HepG2 (cell line): ENCODE data around the gene PNPLA3. TPM values are rescaled to one million over a fixed set of nuclear protein-coding genes. Genes with fewer than 3 reads are reported as not detected.

Experiments used
- ATAC-seq: fragments of 200-7000 bp; cut with Tn5 transposase; 3 replicates; pipeline ENCODE4 v1.9.1; 2020; ENCODE audit warnings: mild to moderate bottlenecking, moderate library complexity
- BruUV-seq: library from RNA; stranded (reverse); fragments of 400-500 nt; replicated peaks from 2 replicates; lab custom pipeline; 2021; lab: Mats Ljungman, UMichigan
- CTCF ChIA-PET: fragments of 300-600 bp; formaldehyde crosslinking; extraction: SDS; loops from one replicate; lab custom pipeline; 2021; ENCODE audit warnings: low total read pairs, inconsistent platforms, low intra/inter-chr PET ratio; lab: Yijun Ruan, JAX
- POLR2A ChIA-PET: fragments of 350-600 bp; sonication (Branson Sonifier 250); formaldehyde crosslinking; loops from one replicate; lab custom pipeline; 2020; ENCODE audit warnings: antibody characterized with exemption, inconsistent platforms; lab: Yijun Ruan, JAX
- DNase-seq: peaks from one replicate; pipeline ENCODE4 v3.0.0-alpha.2; 2015; ENCODE audit warnings: low spot score
- FAIRE-seq: peaks from 3 replicates; lab custom pipeline; 2011; peaks lifted over from hg19 to GRCh38; lab: Jason Lieb, UNC
- H2AFZ ChIP-seq: one replicate; pipeline ENCODE4 v1.6.1; 2011; ENCODE audit warnings: low read length, inconsistent platforms
- H3K27ac ChIP-seq: fragments of 300-600 bp; 3 replicates; pipeline ENCODE4 v1.8.0; 2011; ENCODE audit warnings: mixed run types, mild to moderate bottlenecking, mixed read lengths, low read length, inconsistent platforms; ENCODE audit not compliant: insufficient read depth; ENCODE audit errors: extremely low read length
- H3K27me3 ChIP-seq, 2 experiments: fragments of 200-600 bp in 1 of 2; 2 replicates in 1 of 2; 3 replicates in 1 of 2; pipeline versions ENCODE4 v1.6.0 to v1.8.0; 2011; ENCODE audit warnings: low read length in 2 of 2, mild to moderate bottlenecking in 2 of 2, moderate library complexity in 2 of 2, inconsistent platforms in 1 of 2; ENCODE audit not compliant: insufficient read depth in 2 of 2, control insufficient read depth in 1 of 2
- H3K36me3 ChIP-seq, 2 experiments: fragments of 200-600 bp in 1 of 2; replicated peaks in 1 of 2; 2 replicates in 1 of 2; 3 replicates in 1 of 2; pipeline versions ENCODE4 v1.5.1 to v1.8.0; 2011; ENCODE audit warnings: low read length in 2 of 2, inconsistent platforms in 1 of 2; ENCODE audit not compliant: insufficient read depth in 2 of 2, control insufficient read depth in 1 of 2
- H3K4me1 ChIP-seq: 2 replicates; pipeline ENCODE4 v1.5.1; 2012; ENCODE audit warnings: low read length, inconsistent platforms; ENCODE audit not compliant: insufficient read depth
- H3K4me2 ChIP-seq: 2 replicates; pipeline ENCODE4 v1.6.0; 2011; ENCODE audit warnings: low read depth, low read length, inconsistent platforms
- H3K4me3 ChIP-seq, 3 experiments: fragments of 200-600 bp in 1 of 3; sonication (generic), shearing (Covaris generic) in 1 of 3; replicated peaks in 1 of 3; 2 replicates each; pipeline ENCODE4 v1.5.1; 2011 to 2016; ENCODE audit warnings: low read length in 3 of 3, inconsistent platforms in 2 of 3, low read depth in 2 of 3, mild to moderate bottlenecking in 2 of 3, control low read depth in 1 of 3, mixed read lengths in 1 of 3; ENCODE audit not compliant: insufficient read depth in 1 of 3
- H3K79me2 ChIP-seq: one replicate; pipeline ENCODE4 v1.6.1; 2011; ENCODE audit warnings: low read length, inconsistent platforms; ENCODE audit not compliant: insufficient read depth
- H3K9ac ChIP-seq: 2 replicates; pipeline ENCODE4 v1.6.0; 2011; ENCODE audit warnings: mild to moderate bottlenecking, low read depth, low read length, inconsistent platforms; ENCODE audit not compliant: insufficient read depth
- H3K9me3 ChIP-seq: 2 replicates; pipeline ENCODE4 v1.5.1; 2012; ENCODE audit warnings: mild to moderate bottlenecking, low read length
- H4K20me1 ChIP-seq: 2 replicates; pipeline ENCODE4 v1.6.0; 2011; ENCODE audit warnings: inconsistent platforms, mild to moderate bottlenecking, low read length, moderate library complexity; ENCODE audit not compliant: insufficient read depth
- CBX2 ChIP-seq, 2 experiments: fragments of 200-600 bp in 1 of 2; sonication (generic); formaldehyde crosslinking in 1 of 2; IDR thresholded peaks; 2 replicates each; pipeline versions ENCODE4 v1.7.0 to v1.8.1; 2018 to 2022; ENCODE audit warnings: low read depth in 2 of 2, low read length in 1 of 2, mild to moderate bottlenecking in 1 of 2, missing genetic modification reagents in 1 of 2
- FOXC1 ChIP-seq: sonication (generic); formaldehyde crosslinking; IDR thresholded peaks from 2 replicates; pipeline ENCODE4 v1.8.0; 2022; ENCODE audit warnings: mild to moderate bottlenecking, missing genetic modification reagents, borderline replicate concordance
- MAZ ChIP-seq, 2 experiments: sonication (generic) in 1 of 2; formaldehyde crosslinking in 1 of 2; IDR thresholded peaks; 2 replicates each; pipeline versions ENCODE4 v1.5.0 to v1.6.1; 2012 to 2020; ENCODE audit warnings: low read depth in 2 of 2, mild to moderate bottlenecking in 2 of 2, borderline replicate concordance in 1 of 2, improper control_type of control experiment in 1 of 2, low read length in 1 of 2, missing genetic modification reagents in 1 of 2, moderate library complexity in 1 of 2
- NFAT5 ChIP-seq: sonication (generic); formaldehyde crosslinking; IDR thresholded peaks from 2 replicates; pipeline ENCODE4 v1.4.0; 2020; ENCODE audit warnings: missing genetic modification reagents
- NKX3-1 ChIP-seq: sonication (generic); formaldehyde crosslinking; IDR thresholded peaks from 2 replicates; pipeline ENCODE4 v1.5.0; 2020; ENCODE audit warnings: missing genetic modification reagents
- SOX6 ChIP-seq, 2 experiments: fragments of 450-650 bp in 1 of 2; sonication (generic) in 1 of 2; formaldehyde crosslinking in 1 of 2; IDR thresholded peaks; 2 replicates each; pipeline versions ENCODE4 v1.4.0 to v1.6.1; 2017 to 2020; ENCODE audit warnings: antibody characterized with exemption in 1 of 2, mild to moderate bottlenecking in 1 of 2, missing genetic modification reagents in 1 of 2
- ZFP91 ChIP-seq: sonication (generic); formaldehyde crosslinking; IDR thresholded peaks from 2 replicates; pipeline ENCODE4 v1.9.0; 2022; ENCODE audit warnings: missing genetic modification reagents, mild to moderate bottlenecking, borderline replicate concordance
- ZZZ3 ChIP-seq: sonication (generic); formaldehyde crosslinking; IDR thresholded peaks from 2 replicates; pipeline ENCODE4 v1.4.0; 2020; ENCODE audit warnings: missing genetic modification reagents, mild to moderate bottlenecking, borderline replicate concordance
- WGBS: methylation state at CpG from one replicate; pipeline ENCODE4 v1.1.6; 2017; ENCODE audit warnings: low lambda C conversion rate; 5-methylcytosine and 5-hydroxymethylcytosine counted together
- in situ Hi-C: cut with HindIII; loops from 2 replicates; pipeline ENCODE4 v1.10.0; 2017; ENCODE audit warnings: low pct_unique_long_range_greater_than_20kb; ENCODE audit not compliant: extremely low pct_ligation_motif_present
- intact Hi-C: fragments of 100-400 bp; cut with micrococcal nuclease; formaldehyde crosslinking; loops from one replicate; pipeline ENCODE4 v1.10.0; 2022; ENCODE audit not compliant: unreplicated experiment
- polyA plus RNA-seq, 8 experiments: library from polyadenylated mRNA; depleted of rRNA in 3 of 8; stranded (reverse) in 7 of 8; unstranded in 1 of 8; fragments of >200 nt; fragmentation: Illumina TruSeq in 4 of 8; extraction: Trizol in 4 of 8; gene quantifications; 2 replicates each; pipeline versions ENCODE4 v1.2.1 to v1.2.3, GENCODE V29; 2011 to 2016; ENCODE audit warnings: low read depth in 4 of 8, missing spikeins in 1 of 8, mixed read lengths in 1 of 8; ENCODE audit not compliant: insufficient read depth in 1 of 8
- total RNA-seq, 5 experiments: library from RNA; depleted of rRNA; stranded (reverse); fragments of >200 nt; fragmentation: Illumina TruSeq; extraction: Trizol; gene quantifications; 2 replicates each; pipeline ENCODE4 v1.2.3, GENCODE V29; 2016; ENCODE audit warnings: low read depth in 1 of 5

The PNPLA3 gene
- total and polyA plus RNA-seq, 2 of the 13 experiments (the other 11 are each of a cell fraction or from before 2014, with no cell fraction given), result 16.9 to 19.8 TPM

- CTCF ChIA-PET, result no interaction called here
- no TSS peak for BruUV-seq
- WGBS, result 97% methylated on average over 14 of the region's 19 CpGs
- TF ChIP-seq FOXC1 (CRISPR knock-in tag), result no peak
- no peak for TF ChIP-seq CBX2 (IDR thresholded peaks at IDR 0.05; ENCODE audit: low read depth, low read length)
- TF ChIP-seq CBX2 (CRISPR knock-in tag; IDR thresholded peaks at IDR 0.05; ENCODE audit: low read depth), result no peak
- TF ChIP-seq NFAT5, result no peak
- no peak for TF ChIP-seq NKX3-1 (CRISPR knock-in tag)
- TF ChIP-seq ZZZ3 (CRISPR knock-in tag), result no peak
- no peak for TF ChIP-seq MAZ (IDR thresholded peaks at IDR 0.05; ENCODE audit: borderline replicate concordance, low read depth, low read length)
- TF ChIP-seq MAZ (CRISPR knock-in tag; IDR thresholded peaks at IDR 0.05; ENCODE audit: low read depth), result no peak
- TF ChIP-seq ZFP91 (CRISPR knock-in tag), result no peak
- TF ChIP-seq SOX6 (IDR thresholded peaks at IDR 0.05), result no peak
- TF ChIP-seq SOX6 (CRISPR knock-in tag; IDR thresholded peaks at IDR 0.05), result no peak
- TF ChIP-seq, all 625 proteins: peak for 0
- Histone ChIP-seq H3K27ac (no peak overlapping the region), H3K79me2 (no peaks in the 10 kb centered on the region), H3K27me3 (no peaks in the 10 kb centered on the region), H2AFZ (no peak overlapping the region), H3K9ac (no peak overlapping the region), H3K9me3 (no peaks in the 10 kb centered on the region), H3K36me3 (peaks cover 40 to 81% of the 10 kb centered on the region in 2 experiments), H3K4me2 (no peak overlapping the region), H3K4me1 (no peaks in the 10 kb centered on the region), H4K20me1 (no peaks in the 10 kb centered on the region), H3K4me3 (no peak overlapping the region)
- FAIRE-seq (no peak), DNase-seq (no peak), ATAC-seq (no peak)
- POLR2A ChIA-PET, result no interaction called here
- intact Hi-C loops (no loop called here), in situ Hi-C loops (no loop called here)
Observed at GRCh38 chr22:43969021-43969878, 45.6 kb downstream of the PNPLA3 start.
